DLD1 (cell line): ENCODE measurements around the gene NES.

Experiments
- in situ Hi-C: cut with HindIII; loops from 2 replicates; pipeline ENCODE4 v1.10.0; 2017; ENCODE audit warnings: low sequenced_read_pairs

Gene NES

GRCh38 chr1:156684227-156684782 lies 7.1 kb upstream of the NES start:
- in situ Hi-C loops, result no loop called here

- in situ Hi-C loops, result no loop called here
These were observed 5.1 kb upstream of the NES start for GRCh38 chr1:156682166-156682890.

GRCh38 chr1:156681196-156681960 lies 4.2 kb upstream of the NES start:
- in situ Hi-C loops, result no loop called here

GRCh38 chr1:156680056-156680455 lies 2.8 kb upstream of the NES start:
- in situ Hi-C loops, result no loop called here

- in situ Hi-C loops, result no loop called here
These were observed 699 bp upstream of the NES start for GRCh38 chr1:156677616-156678596.

GRCh38 chr1:156676114-156676819 lies 940 bp downstream of the NES start:
- in situ Hi-C loops, result no loop called here

- in situ Hi-C loops, result no loop called here
These were observed 1.7 kb downstream of the NES start for GRCh38 chr1:156675210-156676113.

- in situ Hi-C loops, result no loop called here
These were observed 3.7 kb downstream of the NES start for GRCh38 chr1:156673387-156674121.

GRCh38 chr1:156671804-156672203 lies 5.4 kb downstream of the NES start:
- in situ Hi-C loops, result no loop called here

- in situ Hi-C loops, result no loop called here
These were observed 6.4 kb downstream of the NES start for GRCh38 chr1:156670791-156671190.

- in situ Hi-C loops, result no loop called here
These were observed 6.8 kb downstream of the NES start for GRCh38 chr1:156670359-156670758.

GRCh38 chr1:156669794-156670193 lies 7.4 kb downstream of the NES start:
- in situ Hi-C loops, result no loop called here

- in situ Hi-C loops, result no loop called here
These were observed 8.2 kb downstream of the NES start for GRCh38 chr1:156668801-156669637.

- in situ Hi-C loops, result no loop called here
These were observed 9.1 kb downstream of the NES start for GRCh38 chr1:156667968-156668709.

GRCh38 chr1:156667610-156667967 lies 9.6 kb downstream of the NES start:
- in situ Hi-C loops, result no loop called here

- in situ Hi-C loops, result no loop called here
These were observed 10.2 kb downstream of the NES start for GRCh38 chr1:156666862-156667609.
